Endothelial cell of hepatic sinusoid (primary cell): ENCODE measurements around the gene SLC5A10.

Experiments used
- in situ Hi-C: cut with HindIII; loops from 2 replicates; pipeline ENCODE4 v1.10.0; 2017; ENCODE audit warnings: low sequenced_read_pairs

The SLC5A10 gene

GRCh38 chr17:18963126-18964017, 11.4 kb downstream of the SLC5A10 start:
- in situ Hi-C loops: no loop called here

DNA sequence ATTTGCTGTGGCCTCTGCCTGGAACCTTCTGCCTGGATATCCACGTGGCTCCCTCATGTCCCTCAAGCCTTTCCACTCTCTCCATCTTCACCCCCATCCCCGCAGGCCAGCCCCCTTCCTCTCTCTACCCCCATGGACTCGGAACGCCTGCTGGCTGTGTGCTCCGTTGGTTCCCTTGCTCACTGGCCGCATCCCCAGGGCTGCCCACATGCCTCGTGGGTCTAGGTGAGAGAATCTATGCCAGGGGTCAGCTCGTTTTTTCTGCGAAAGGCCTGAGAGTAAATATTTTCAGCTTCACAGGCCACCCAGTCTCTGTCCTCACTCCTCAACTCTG, 12.0 kb downstream of the SLC5A10 start:
- in situ Hi-C loops: no loop called here

- in situ Hi-C loops: no loop called here
Observed at GRCh38 chr17:18964550-18964949, 12.6 kb downstream of the SLC5A10 start.

GRCh38 chr17:18965530-18966236, 13.7 kb downstream of the SLC5A10 start:
- in situ Hi-C loops: no loop called here

DNA sequence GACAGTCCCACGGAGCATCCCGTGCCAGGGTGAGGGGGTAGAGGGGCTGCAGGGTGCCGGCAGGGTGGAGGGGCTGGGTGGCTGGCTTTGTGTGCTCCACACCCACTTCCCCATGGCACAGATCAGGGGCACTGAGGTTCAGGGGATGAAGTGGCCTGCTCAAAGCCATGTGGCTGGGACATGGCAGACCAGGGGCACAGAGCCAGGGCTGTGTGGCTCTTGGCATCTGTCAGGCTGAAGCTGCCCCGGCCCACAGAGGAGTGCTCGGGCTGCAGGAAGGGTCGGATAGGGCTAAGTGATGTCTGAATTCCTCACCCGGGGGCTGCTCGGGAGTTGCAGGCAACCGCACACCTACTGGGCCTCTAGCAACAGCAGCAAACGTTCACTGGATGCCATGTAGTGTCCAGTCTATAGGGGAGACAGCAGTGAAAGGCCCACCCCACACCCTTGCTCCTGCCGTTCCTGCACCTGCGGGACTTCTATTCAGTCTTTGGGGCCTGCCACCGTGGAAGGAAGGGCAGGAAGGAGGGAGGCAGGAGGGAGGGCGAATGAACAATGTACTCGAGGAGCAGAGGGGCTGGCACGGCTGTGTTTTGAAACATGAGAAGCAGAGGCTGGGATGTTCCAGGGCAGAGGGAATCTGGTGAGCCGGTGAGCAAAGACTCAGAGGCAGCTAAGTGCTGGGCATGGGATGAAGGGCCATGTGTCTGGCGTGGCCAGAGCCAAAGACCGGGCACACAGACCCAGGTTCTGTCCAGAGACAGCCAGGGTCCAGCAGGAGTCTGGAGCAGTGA, 15.1 kb downstream of the SLC5A10 start:
- in situ Hi-C loops: no loop called here

DNA sequence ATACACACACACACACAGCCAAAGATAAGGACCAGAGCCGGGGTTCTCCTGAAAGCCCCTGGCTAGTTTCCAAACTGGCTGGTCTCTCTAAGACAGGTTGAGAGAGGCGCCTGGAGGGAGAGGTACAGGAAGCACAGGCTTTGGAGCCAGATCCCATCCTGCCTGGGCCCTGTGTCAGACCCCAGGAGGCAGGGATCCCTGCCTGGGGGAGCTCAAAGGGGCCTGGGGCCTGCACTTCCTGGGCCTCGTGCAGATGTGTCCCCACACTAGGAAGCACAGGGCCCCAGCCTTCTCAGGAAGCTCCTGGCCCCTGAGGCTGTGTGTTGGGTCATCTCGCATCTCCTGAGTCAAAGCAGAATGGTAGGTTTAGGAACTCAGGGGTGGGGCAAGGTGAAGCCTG, 16.0 kb downstream of the SLC5A10 start:
- in situ Hi-C loops: no loop called here

DNA sequence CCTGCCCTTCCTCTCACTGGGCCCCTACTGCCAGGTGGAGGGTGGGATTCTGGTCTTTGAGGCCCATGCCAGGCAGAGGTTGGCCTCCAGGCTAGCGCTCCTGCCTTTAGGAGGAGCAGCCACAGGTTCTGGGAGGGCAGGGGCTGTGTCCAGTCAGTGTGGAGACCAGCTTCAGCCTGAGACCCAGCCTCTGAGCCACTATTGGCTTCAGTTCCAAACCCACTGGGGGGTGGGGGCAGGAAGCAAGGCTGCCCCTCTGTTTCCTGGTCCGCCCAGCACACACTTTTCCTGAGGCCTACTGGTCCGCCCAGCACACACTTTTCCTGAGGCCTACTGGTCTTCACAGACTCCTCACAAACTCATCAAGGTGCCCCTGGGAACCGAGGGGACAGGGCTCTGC, 16.4 kb downstream of the SLC5A10 start:
- in situ Hi-C loops: no loop called here

- in situ Hi-C loops: no loop called here
Observed at GRCh38 chr17:18968945-18969887, 17.3 kb downstream of the SLC5A10 start.

GRCh38 chr17:18970582-18971480, 18.9 kb downstream of the SLC5A10 start:
- in situ Hi-C loops: no loop called here

DNA sequence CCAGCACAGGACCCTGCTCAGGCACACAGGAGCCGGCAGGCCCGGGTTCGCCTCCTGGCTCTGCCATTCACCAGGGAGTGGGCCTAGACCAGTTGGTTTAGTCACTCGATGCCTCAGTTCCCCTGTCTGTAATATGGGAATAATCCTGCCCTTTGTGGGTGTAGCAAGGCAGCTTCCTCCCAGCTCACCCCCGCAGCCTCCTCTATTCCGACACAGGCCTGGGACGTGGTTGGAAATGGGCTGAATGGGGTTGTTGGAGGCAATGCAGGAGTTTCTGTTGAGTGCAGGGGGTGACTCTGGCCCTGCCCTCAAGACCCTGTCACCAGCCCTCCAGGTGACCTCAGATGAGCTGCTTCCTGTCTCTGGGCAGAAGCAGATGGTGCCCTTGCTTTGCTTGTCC, 19.8 kb downstream of the SLC5A10 start:
- in situ Hi-C loops: no loop called here

DNA sequence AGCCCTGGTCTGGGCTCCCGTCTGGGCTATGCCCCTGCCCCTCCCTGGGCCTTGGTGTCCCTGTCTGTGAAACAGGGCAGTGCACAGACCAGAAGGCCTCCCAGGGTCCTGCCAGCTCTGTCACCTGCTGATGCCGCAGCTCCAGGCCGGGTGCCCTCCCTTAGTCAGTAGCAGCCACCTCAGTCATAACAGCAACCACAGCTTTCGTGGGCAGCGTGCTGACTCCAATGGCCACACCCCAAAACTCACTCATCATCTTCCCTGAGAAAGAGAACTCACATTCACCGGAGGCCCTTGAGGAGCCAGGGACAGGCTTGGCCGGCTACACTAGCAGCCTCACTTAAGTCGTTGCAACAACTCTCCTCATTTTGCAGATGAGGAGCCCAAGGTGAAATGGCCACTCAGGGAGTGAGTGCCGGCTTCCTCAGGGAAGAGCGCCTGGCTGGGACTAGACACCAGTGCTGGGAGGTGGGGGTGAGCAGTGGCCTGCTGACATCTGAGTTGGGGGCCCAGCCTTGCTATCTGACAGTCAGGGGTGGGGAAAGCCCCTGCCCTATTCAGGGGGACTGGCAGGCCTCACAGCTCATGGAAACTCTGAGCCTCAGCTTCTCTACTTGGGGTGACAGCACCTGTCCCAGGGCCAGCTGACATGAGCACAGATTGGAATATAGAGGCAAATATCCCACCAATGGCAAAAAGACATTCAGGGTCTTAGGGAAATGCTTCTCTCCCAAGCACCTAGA, 22.6 kb downstream of the SLC5A10 start:
- in situ Hi-C loops: no loop called here

- in situ Hi-C loops: no loop called here
Observed at GRCh38 chr17:18975597-18975996, 23.6 kb downstream of the SLC5A10 start.

- in situ Hi-C loops: no loop called here
Observed at GRCh38 chr17:18976201-18976600, 24.2 kb downstream of the SLC5A10 start.

DNA sequence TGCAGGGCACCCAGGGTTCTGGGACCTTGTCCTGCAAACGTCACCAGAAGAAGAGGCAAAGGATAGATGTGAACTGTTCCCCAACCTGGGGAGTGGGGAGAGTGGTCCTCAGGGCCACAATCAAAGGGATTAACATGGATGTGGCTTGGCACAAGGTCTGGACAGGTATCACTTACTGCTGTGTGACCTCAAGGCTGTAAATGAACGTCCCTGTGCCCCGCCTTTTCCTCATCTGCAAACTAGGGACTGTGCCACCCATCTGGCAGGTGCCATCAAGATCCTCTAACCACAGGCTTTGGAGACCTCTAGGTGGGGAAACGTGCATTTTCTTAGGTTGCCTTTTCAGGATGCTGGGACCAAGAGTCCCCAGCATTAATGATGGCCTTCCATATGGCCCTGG, 25.1 kb downstream of the SLC5A10 start:
- in situ Hi-C loops: no loop called here

DNA sequence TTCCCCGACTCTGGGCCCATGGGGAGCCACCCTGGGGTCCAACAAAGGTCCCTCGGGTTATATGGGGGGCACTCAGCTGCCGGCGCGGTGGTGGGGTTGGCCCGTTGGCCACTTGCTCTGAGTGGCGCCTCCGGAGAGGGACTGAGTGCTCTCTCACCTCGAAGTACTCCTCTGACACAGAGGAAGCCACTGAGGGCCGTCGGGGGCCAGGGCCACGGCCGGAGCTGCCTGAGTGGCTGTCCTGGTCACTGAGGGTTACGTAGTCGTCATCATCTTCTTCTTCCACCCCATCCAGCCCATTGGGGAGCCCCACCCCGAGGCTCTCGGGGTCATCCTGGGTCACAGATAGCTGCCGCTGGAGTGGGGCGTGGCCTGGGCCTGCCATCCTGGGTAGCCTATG, 25.7 kb downstream of the SLC5A10 start:
- in situ Hi-C loops: no loop called here

DNA sequence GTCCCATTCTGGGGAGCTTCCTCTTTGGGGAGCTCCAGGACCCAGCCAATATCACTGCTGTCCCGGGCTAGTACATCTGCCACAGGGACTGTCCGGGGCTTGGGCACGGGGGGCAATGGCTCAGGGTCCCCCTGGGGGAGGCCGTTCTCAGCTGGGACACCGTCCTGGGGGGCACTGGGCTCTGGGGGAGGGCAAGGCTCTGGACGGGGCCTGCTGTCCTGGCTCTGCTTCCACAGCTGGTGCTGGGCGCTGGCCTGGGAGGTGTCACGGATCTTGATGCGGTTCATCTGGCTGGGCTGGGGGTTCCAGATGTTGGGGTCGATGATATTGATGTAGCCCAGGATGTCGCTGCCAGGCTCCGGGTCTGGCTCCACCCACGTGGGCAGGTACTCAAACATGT, 26.1 kb downstream of the SLC5A10 start:
- in situ Hi-C loops: no loop called here

GRCh38 chr17:18978655-18979054, 26.7 kb downstream of the SLC5A10 start:
- in situ Hi-C loops: no loop called here

DNA sequence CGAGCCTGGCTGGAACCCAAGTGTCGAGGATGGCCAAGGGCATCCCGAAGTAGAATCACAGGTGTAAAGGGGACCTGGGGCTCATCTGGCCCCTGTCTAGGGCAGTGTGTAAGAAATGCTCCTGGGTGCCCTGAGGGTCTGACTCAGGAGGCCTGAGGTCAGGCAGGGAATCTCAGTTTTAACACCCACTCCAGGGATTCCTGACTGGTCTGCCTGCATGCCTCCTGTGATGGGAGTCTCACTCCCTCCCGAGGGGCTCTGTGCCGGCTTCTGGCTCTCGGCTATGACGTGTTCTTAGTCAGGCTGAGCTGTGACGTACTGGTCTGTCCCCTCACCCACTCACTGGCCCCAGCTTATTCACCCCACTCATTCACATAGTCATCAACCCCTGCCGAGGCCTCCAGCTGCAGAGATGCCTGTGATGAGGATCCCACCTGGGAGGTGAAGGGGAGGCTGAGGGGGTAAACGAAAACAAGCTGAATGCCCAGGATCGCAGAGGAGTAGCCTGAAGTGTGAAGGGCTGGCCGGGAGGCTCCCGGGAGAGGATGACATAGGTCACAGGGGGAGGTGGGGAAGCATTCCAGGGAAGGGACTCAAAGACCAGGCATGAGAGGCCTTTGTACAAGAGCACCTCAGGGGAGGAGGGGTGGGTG, 28.8 kb downstream of the SLC5A10 start:
- in situ Hi-C loops: no loop called here
